VCaP (cell line): ENCODE results near the gene ZBTB47.

Experiments
- H3K27ac ChIP-seq: fragments of 450-650 bp; 2 replicates; pipeline ENCODE4 v1.5.1; 2017
- CTCF ChIP-seq: fragments of 450-650 bp; conservative IDR thresholded peaks from 2 replicates; pipeline ENCODE4 v1.5.1; 2017; ENCODE audit warnings: mild to moderate bottlenecking, moderate library complexity

ZBTB47 gene

GRCh38 chr3:42702982-42703694 lies 49.6 kb downstream of the ZBTB47 start:
- H3K27ac ChIP-seq: no peak overlapping the region
- TF ChIP-seq CTCF: no peak

GRCh38 chr3:42703695-42704025 lies 50.2 kb downstream of the ZBTB47 start:
- H3K27ac ChIP-seq: no peak overlapping the region
- TF ChIP-seq CTCF: no peak

GRCh38 chr3:42704136-42704841 lies 50.8 kb downstream of the ZBTB47 start:
- no peak overlapping the region for H3K27ac ChIP-seq
- no peak for TF ChIP-seq CTCF

GRCh38 chr3:42705058-42705767 lies 51.7 kb downstream of the ZBTB47 start:
- no peak for TF ChIP-seq CTCF
- no peak overlapping the region for H3K27ac ChIP-seq

- H3K27ac ChIP-seq: no peak overlapping the region
- TF ChIP-seq CTCF: no peak
Observed at GRCh38 chr3:42705962-42706585, 52.6 kb downstream of the ZBTB47 start.

- no peak for TF ChIP-seq CTCF
Observed at GRCh38 chr3:42706721-42707619, 53.5 kb downstream of the ZBTB47 start.

More at GRCh38 chr3:42706721-42707619, 53.5 kb downstream of the ZBTB47 start:
- H3K27ac ChIP-seq: no peak overlapping the region
